ENCODE measurements around the gene CHRD. TPM values are rescaled to one million over a fixed set of nuclear protein-coding genes. Genes with fewer than 3 reads are reported as not detected.
A peak's percentile ranks its signal among the peaks of the same experiment; 100 is the strongest.

CHRD gene
- total RNA-seq, 1 experiment from 2014 or later: 1.8 TPM

DNA sequence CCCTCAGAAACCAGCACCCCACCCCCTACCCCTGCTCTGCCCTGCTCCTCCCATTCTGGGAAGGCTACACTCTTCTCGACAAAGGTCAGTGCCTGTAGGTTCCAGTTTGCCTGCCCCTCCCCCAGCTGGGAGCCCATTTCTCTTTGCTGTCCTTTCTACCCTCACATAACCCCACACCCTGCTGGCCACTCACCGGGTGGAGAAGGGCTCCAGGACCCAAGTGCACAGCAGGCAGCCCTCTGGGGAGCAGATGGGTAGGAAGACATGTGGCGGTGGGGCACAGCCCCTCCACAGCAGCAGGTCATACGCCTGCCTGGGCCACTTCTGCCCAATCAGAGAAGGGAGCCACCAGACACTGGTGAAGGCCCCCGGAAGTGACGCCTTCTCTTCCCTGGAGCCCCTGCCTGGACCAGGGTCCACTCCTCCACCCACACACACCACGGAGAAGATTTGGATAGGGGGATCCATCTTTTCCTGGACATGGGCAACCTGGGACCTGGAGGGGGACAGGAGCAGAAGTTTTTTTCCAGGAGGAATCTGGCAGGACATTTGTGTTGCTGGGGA lies 1.9 kb upstream of the CHRD start, which contains the start of gene THPO:
Gene THPO (minus strand): TSS at position 326 of the 564 bp plus-strand sequence. CDS start 1,948 bp downstream, outside the sequence.
- no peaks in the 10 kb centered on the region for H3K79me1 ChIP-seq (ENCODE audit: insufficient read depth, low read depth, low read length, poor library complexity, severe bottlenecking)
- WGBS (ENCODE audit: extremely low coverage, insufficient read length, low lambda C conversion rate): no CpG with 5 or more reads among the region's 7 CpGs
- no peak for TF ChIP-seq CTCF (conservative IDR thresholded peaks at IDR 0.05)
- H3K4ac ChIP-seq (ENCODE audit: low read depth, low read length): no peak within 1 kb of the TSS
- H4K91ac ChIP-seq (ENCODE audit: insufficient read length, low read depth, low read length): no peak within 1 kb of the TSS
- H4K20me1 ChIP-seq (ENCODE audit: control insufficient read depth, insufficient read depth, insufficient read length): peaks cover 2% of the 10 kb centered on the region
- H3K79me2 ChIP-seq (ENCODE audit: insufficient read depth, low read length): no peaks in the 10 kb centered on the region
- no peak within 1 kb of the TSS; the same call in 1 of the 2 replicates for H3K14ac ChIP-seq (ENCODE audit: insufficient read depth, low read length)
- peaks cover 38 to 39% of the 10 kb centered on the region in 2 experiments for H3K4me1 Mint-ChIP-seq
- peaks cover 83% of the 10 kb centered on the region for H3K27me3 Mint-ChIP-seq (ENCODE audit: low read depth)
- no peak within 1 kb of the TSS for H3K18ac ChIP-seq (ENCODE audit: insufficient read length, low read depth, low read length)
- H2BK5ac ChIP-seq (ENCODE audit: insufficient read length, low read length): no peak within 1 kb of the TSS
- H3K23me2 ChIP-seq (ENCODE audit: insufficient read length, low read depth, low read length, poor library complexity, severe bottlenecking): peaks cover 9% of the 10 kb centered on the region
- no peak within 1 kb of the TSS for H3K9ac ChIP-seq (ENCODE audit: extremely low read depth, insufficient read length, low read length)
- peaks cover 33% of the 10 kb centered on the region for H3K27me3 ChIP-seq (ENCODE audit: insufficient read depth, low read length)
- H2BK20ac ChIP-seq (ENCODE audit: low read depth, low read length, poor library complexity, severe bottlenecking): no peak within 1 kb of the TSS
- H3T11ph ChIP-seq (ENCODE audit: low read length): no peak within 1 kb of the TSS
- peaks cover 9% of the 10 kb centered on the region; the same call in 1 of the 2 replicates for H3K4me1 ChIP-seq (ENCODE audit: insufficient read depth, low read length)
- H3K27ac Mint-ChIP-seq: no peak within 1 kb of the TSS; a peak in 1 of 7 replicates
- H2AFZ ChIP-seq (ENCODE audit: low read length): no peak within 1 kb of the TSS
- no peak within 1 kb of the TSS for H3K56ac ChIP-seq (ENCODE audit: insufficient read length, low read depth, low read length)
- H4K8ac ChIP-seq (replicated peaks; ENCODE audit: insufficient read length, low read depth, low read length): no peak within 1 kb of the TSS
- H3K23ac ChIP-seq (ENCODE audit: insufficient read length, low read depth, low read length): no peak within 1 kb of the TSS
- H3K4me2 ChIP-seq (ENCODE audit: insufficient read depth, insufficient read length, low read length): no peak within 1 kb of the TSS
- H2AK5ac ChIP-seq (ENCODE audit: insufficient read length, low read length): no peak within 1 kb of the TSS
- H3K4me3 Mint-ChIP-seq: peak within 1 kb of the TSS; percentile 66 to 83
- H4K5ac ChIP-seq (ENCODE audit: insufficient read length, low read depth, low read length): no peak within 1 kb of the TSS
- H2BK15ac ChIP-seq (ENCODE audit: low read depth, low read length): no peak within 1 kb of the TSS
- H3K27ac ChIP-seq (ENCODE audit: insufficient read length, low read depth, low read length): no peak within 1 kb of the TSS
- no peak within 1 kb of the TSS for H2BK12ac ChIP-seq (ENCODE audit: insufficient read length, low read depth, low read length)
- no peaks in the 10 kb centered on the region for H3K36me3 Mint-ChIP-seq (ENCODE audit: insufficient read depth in 1 of 3, low read depth in 3 of 3)
- H3K9me3 Mint-ChIP-seq: peaks cover 0 to 3% of the 10 kb centered on the region in 2 experiments; a peak in 2 of 5 replicates
- H3K9me3 ChIP-seq (ENCODE audit: control insufficient read depth, low read depth, low read length): no peaks in the 10 kb centered on the region
- DNase-seq: peak; percentile 67
- no peak within 1 kb of the TSS for H2BK120ac ChIP-seq (ENCODE audit: low read depth, low read length, poor library complexity, severe bottlenecking)
